ENCODE results near the gene GTF2A1. TPM values are rescaled to one million over a fixed set of nuclear protein-coding genes. Genes with fewer than 3 reads are reported as not detected.

Gene GTF2A1
- 42.6 and 43.4 TPM in 2 replicates for total RNA-seq

GRCh38 chr14:81220830-81221578 is at the start of gene GTF2A1:
Gene GTF2A1, minus strand, starts transcription at chr14:81220959. Its CDS starts 441 bp downstream, at chr14:81220518.
- peak; percentile 98 for DNase-seq
- Mint-ChIP-seq H3K27me3 (no peaks in the 10 kb centered on the region), H3K36me3 (ENCODE audit: low read depth) (peaks cover 10% of the 10 kb centered on the region), H3K4me1 (peaks cover 27% of the 10 kb centered on the region), H3K9me3 (no peaks in the 10 kb centered on the region), H3K27ac (peak within 1 kb of the TSS; percentile 100), H3K4me3 (peak within 1 kb of the TSS; percentile 98)
- intact Hi-C loops (cut with micrococcal nuclease), result loop anchor here (2.0 to 5.0 kb wide), 2 partner anchors 181 to 244 kb away; partner anchors contain the start of gene STON2

GRCh38 chr14:81269979-81270375 is 49.2 kb upstream of the GTF2A1 start:
- Mint-ChIP-seq H3K27ac (no peak overlapping the region), H3K9me3 (no peaks in the 10 kb centered on the region), H3K4me3 (no peak overlapping the region), H3K4me1 (peaks cover 11% of the 10 kb centered on the region), H3K36me3 (ENCODE audit: low read depth) (no peaks in the 10 kb centered on the region), H3K27me3 (peaks cover 26% of the 10 kb centered on the region)
- intact Hi-C loops (cut with micrococcal nuclease), result loop anchor here (1.0 kb wide), 2 partner anchors 183 to 194 kb away; no protein-coding TSS in a partner anchor
- no peak for DNase-seq

- Mint-ChIP-seq H3K4me1 (peaks cover 11% of the 10 kb centered on the region), H3K27me3 (peaks cover 24% of the 10 kb centered on the region), H3K27ac (no peak overlapping the region), H3K36me3 (ENCODE audit: low read depth) (no peaks in the 10 kb centered on the region), H3K9me3 (no peaks in the 10 kb centered on the region), H3K4me3 (no peak overlapping the region)
- intact Hi-C loops (cut with micrococcal nuclease), result loop anchor here (1.0 kb wide), 2 partner anchors 184 to 195 kb away; no protein-coding TSS in a partner anchor
- DNase-seq, result peak; percentile 73
Measured at GRCh38 chr14:81269100-81269978, 48.6 kb upstream of the GTF2A1 start.

GRCh38 chr14:81268016-81268416 is 47.3 kb upstream of the GTF2A1 start:
- intact Hi-C loops (cut with micrococcal nuclease), result no loop called here
- Mint-ChIP-seq H3K27me3 (peaks cover 27% of the 10 kb centered on the region), H3K27ac (no peak overlapping the region), H3K4me1 (peaks cover 11% of the 10 kb centered on the region), H3K36me3 (ENCODE audit: low read depth) (no peaks in the 10 kb centered on the region), H3K4me3 (no peak overlapping the region), H3K9me3 (no peaks in the 10 kb centered on the region)
- peak; percentile 60 for DNase-seq

GRCh38 chr14:81265636-81266169 is 44.9 kb upstream of the GTF2A1 start:
- Mint-ChIP-seq H3K27ac (no peak overlapping the region), H3K36me3 (ENCODE audit: low read depth) (no peaks in the 10 kb centered on the region), H3K4me1 (peaks cover 11% of the 10 kb centered on the region), H3K9me3 (no peaks in the 10 kb centered on the region), H3K4me3 (no peak overlapping the region), H3K27me3 (peaks cover 40% of the 10 kb centered on the region)
- no peak for DNase-seq
- intact Hi-C loops (cut with micrococcal nuclease), result no loop called here

- no peaks in the 10 kb centered on the region for H3K36me3 Mint-ChIP-seq (ENCODE audit: low read depth)
- H3K27me3 Mint-ChIP-seq, result peaks cover 41% of the 10 kb centered on the region
- no peak overlapping the region for H3K4me3 Mint-ChIP-seq
- DNase-seq, result no peak
- H3K27ac Mint-ChIP-seq, result no peak overlapping the region
- no peaks in the 10 kb centered on the region for H3K9me3 Mint-ChIP-seq
- intact Hi-C loops (cut with micrococcal nuclease), result no loop called here
- H3K4me1 Mint-ChIP-seq, result peaks cover 11% of the 10 kb centered on the region
Measured at GRCh38 chr14:81264671-81265070, 43.9 kb upstream of the GTF2A1 start.

- DNase-seq, result no peak
- Mint-ChIP-seq H3K27ac (no peak overlapping the region), H3K27me3 (peaks cover 39% of the 10 kb centered on the region), H3K4me3 (no peak overlapping the region), H3K9me3 (no peaks in the 10 kb centered on the region), H3K36me3 (ENCODE audit: low read depth) (no peaks in the 10 kb centered on the region), H3K4me1 (peaks cover 11% of the 10 kb centered on the region)
- intact Hi-C loops (cut with micrococcal nuclease), result no loop called here
Measured at GRCh38 chr14:81263777-81264410, 43.1 kb upstream of the GTF2A1 start.

GRCh38 chr14:81261176-81261575 is 40.4 kb upstream of the GTF2A1 start:
- H3K27ac Mint-ChIP-seq, result no peak overlapping the region
- peaks cover 2% of the 10 kb centered on the region for H3K4me1 Mint-ChIP-seq
- intact Hi-C loops (cut with micrococcal nuclease), result no loop called here
- H3K27me3 Mint-ChIP-seq, result peaks cover 21% of the 10 kb centered on the region
- no peak for DNase-seq
- no peaks in the 10 kb centered on the region for H3K9me3 Mint-ChIP-seq
- no peak overlapping the region for H3K4me3 Mint-ChIP-seq
- H3K36me3 Mint-ChIP-seq (ENCODE audit: low read depth), result no peaks in the 10 kb centered on the region

- H3K27me3 Mint-ChIP-seq, result peaks cover 19% of the 10 kb centered on the region
- H3K4me3 Mint-ChIP-seq, result no peak overlapping the region
- no peaks in the 10 kb centered on the region for H3K36me3 Mint-ChIP-seq (ENCODE audit: low read depth)
- no peak for DNase-seq
- no peaks in the 10 kb centered on the region for H3K9me3 Mint-ChIP-seq
- H3K27ac Mint-ChIP-seq, result no peak overlapping the region
- peaks cover 2% of the 10 kb centered on the region for H3K4me1 Mint-ChIP-seq
- intact Hi-C loops (cut with micrococcal nuclease), result no loop called here
Measured at GRCh38 chr14:81260732-81261131, 40.0 kb upstream of the GTF2A1 start.

GRCh38 chr14:81256289-81256960 is 35.7 kb upstream of the GTF2A1 start:
- no peaks in the 10 kb centered on the region for H3K9me3 Mint-ChIP-seq
- peaks cover 2% of the 10 kb centered on the region for H3K4me1 Mint-ChIP-seq

GRCh38 chr14:81252278-81252677 is 31.5 kb upstream of the GTF2A1 start:
- intact Hi-C loops (cut with micrococcal nuclease), result no loop called here
- Mint-ChIP-seq H3K4me3 (no peak overlapping the region), H3K9me3 (no peaks in the 10 kb centered on the region), H3K4me1 (peaks cover 2% of the 10 kb centered on the region), H3K27me3 (no peaks in the 10 kb centered on the region), H3K27ac (no peak overlapping the region), H3K36me3 (ENCODE audit: low read depth) (no peaks in the 10 kb centered on the region)
- no peak for DNase-seq

More at GRCh38 chr14:81256289-81256960, 35.7 kb upstream of the GTF2A1 start:
- DNase-seq, result no peak
- Mint-ChIP-seq H3K4me3 (no peak overlapping the region), H3K36me3 (ENCODE audit: low read depth) (no peaks in the 10 kb centered on the region), H3K27me3 (peaks cover 6% of the 10 kb centered on the region), H3K27ac (no peak overlapping the region)
- intact Hi-C loops (cut with micrococcal nuclease), result no loop called here

GRCh38 chr14:81247271-81247766 is 26.6 kb upstream of the GTF2A1 start:
- Mint-ChIP-seq H3K27me3 (no peaks in the 10 kb centered on the region), H3K4me1 (no peaks in the 10 kb centered on the region), H3K36me3 (ENCODE audit: low read depth) (no peaks in the 10 kb centered on the region), H3K4me3 (no peak overlapping the region), H3K9me3 (peaks cover 9% of the 10 kb centered on the region), H3K27ac (no peak overlapping the region)
- DNase-seq, result no peak
- intact Hi-C loops (cut with micrococcal nuclease), result no loop called here
